ENCODE data around the gene PRKAG2. TPM values are rescaled to one million over a fixed set of nuclear protein-coding genes. Genes with fewer than 3 reads are reported as not detected.

Gene PRKAG2
- total RNA-seq, result 10 to 100 TPM; 23.2 to 28.4 TPM

DNA sequence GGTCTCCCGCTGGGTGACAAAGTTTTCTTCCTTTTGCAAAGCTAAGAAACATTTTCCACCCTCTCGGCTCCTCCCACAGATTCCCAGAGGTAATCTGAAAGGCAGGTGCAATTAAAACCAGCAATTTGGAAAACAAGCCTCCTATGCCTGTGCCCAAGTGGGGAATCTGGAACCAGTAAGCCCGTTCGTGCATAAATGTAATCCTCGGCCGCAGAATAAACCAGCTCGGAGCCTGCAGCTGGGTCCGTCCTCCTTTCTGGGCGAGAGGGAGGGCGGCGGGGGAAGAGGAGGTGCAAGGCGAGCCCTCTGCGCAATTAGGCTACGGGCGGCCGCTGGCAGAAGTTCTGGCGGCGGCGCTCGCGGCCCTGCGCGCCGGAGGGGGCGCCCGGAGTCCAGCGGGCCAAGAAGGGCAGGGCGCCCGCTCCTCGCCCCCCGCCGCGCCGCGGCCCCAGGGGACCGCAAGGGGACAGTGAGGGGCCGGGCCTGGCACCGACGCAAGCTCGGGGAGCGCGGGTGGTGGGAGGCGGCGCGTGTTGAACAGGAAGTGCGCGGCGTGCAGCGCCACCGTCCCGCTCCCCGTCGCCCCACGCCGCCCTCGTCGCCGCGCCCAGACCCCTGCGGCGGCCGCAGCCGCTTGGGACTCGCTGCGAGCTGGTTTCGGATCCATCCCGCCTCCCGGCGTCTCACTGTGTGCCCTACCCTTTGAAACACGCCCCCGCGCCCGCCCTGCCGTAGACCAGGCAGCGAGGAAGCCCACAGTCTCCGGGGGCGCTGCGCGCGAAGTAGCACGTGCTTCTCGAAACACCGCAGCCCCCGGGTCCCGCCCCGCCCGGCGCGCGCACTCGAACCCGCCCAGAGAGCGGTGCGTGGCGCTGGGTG is at the start of gene PRKAG2:
TSS of gene PRKAG2 (minus strand) at position 217 of the 879 bp plus-strand sequence. CDS start 495 bp downstream, outside the sequence.
- H3K27ac Mint-ChIP-seq, result peak within 1 kb of the TSS; percentile 33
- no peaks in the 10 kb centered on the region for H3K36me3 Mint-ChIP-seq (ENCODE audit: insufficient read depth in 2 of 2)
- no peaks in the 10 kb centered on the region for H3K27me3 Mint-ChIP-seq (ENCODE audit: low read depth)

DNA sequence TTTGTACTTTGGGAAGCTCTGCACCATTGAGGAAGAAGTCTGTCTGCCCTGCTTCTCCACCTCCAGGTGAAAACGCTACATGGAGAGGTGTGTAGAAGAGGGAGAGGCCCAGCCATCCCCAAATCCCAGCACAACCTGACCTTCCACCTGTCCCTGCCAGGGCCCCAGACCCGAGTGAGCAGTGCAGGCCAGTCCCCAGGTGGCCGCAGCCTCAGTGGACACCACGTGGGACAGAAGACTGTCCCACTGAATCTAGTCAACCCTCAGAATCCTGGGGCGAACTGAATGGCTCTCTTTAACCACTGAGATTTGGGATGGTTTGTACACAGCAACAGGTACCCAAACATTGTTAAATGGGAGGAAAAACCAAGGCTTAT is 49.4 kb upstream of the PRKAG2 start:
- DNase-seq (no peak), ATAC-seq (replicated peaks in 1 of 2) (no peak)
- peaks cover 15% of the 10 kb centered on the region for H3K4me1 Mint-ChIP-seq (ENCODE audit: low read depth)
- H3K27ac Mint-ChIP-seq, result peak overlapping the region; percentile 16
- peak overlapping the region; percentile 9 to 28 for H3K4me3 Mint-ChIP-seq
- no peaks in the 10 kb centered on the region for H3K9me3 Mint-ChIP-seq
- peaks cover 9% of the 10 kb centered on the region for H3K27me3 Mint-ChIP-seq (ENCODE audit: low read depth)
- no peaks in the 10 kb centered on the region for H3K36me3 Mint-ChIP-seq (ENCODE audit: insufficient read depth in 2 of 2)

More for the DNA sequence above, at the start of gene PRKAG2:
- no peaks in the 10 kb centered on the region for H3K9me3 Mint-ChIP-seq
- peak within 1 kb of the TSS; percentile 94 to 98 for H3K4me3 Mint-ChIP-seq
- ATAC-seq (replicated peaks in 1 of 2) (peak; percentile 62 to 63), DNase-seq (peak; percentile 74 to 77)
- peaks cover 21% of the 10 kb centered on the region for H3K4me1 Mint-ChIP-seq (ENCODE audit: low read depth)

DNA sequence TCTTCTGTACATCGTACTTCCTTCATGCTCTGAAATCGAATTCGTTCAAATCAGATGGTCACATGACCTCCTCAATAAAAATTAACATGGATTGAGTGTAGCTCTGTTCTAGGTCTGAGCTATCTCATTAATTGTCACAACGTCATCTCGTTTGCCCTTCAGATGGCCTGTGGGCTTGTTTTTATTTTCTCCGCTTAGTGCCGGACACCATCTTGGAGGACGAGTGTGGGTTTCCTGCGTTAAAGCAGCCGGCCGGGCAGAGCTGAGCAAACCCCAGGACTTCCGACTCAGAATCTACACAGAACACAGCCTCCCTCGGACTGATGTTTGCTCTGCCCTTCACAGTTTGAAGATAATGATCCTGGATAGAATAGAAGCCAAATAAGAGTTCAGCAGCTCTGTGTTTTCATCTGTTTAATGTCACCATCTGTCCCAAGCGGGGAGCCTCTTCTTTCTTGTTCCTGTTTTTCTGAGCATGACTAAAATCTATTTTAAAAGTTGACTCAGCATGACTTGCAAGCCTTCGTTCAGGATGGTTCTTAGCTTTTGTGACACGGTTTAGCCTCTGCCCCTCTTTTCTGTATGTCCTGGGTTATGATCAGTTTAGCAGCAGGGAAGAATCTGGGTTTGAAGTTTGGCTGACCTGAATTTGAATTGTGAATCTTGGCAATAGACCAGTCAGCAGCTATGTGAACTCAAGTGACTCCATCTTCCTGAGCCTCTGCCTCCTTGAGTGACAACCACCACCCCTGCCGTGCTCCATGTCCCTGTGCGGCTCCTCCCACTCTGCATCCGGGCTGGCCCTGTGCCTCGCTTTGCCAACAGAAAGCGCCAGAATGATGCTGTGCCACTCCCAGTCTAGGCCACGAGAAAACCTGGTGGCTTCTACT is 48.8 kb upstream of the PRKAG2 start:
- peak; percentile 63 to 86 for ATAC-seq (replicated peaks in 1 of 2)
- H3K9me3 Mint-ChIP-seq, result no peaks in the 10 kb centered on the region
- H3K27ac Mint-ChIP-seq, result peak overlapping the region; percentile 16
- H3K27me3 Mint-ChIP-seq (ENCODE audit: low read depth), result peaks cover 11% of the 10 kb centered on the region
- no peaks in the 10 kb centered on the region for H3K36me3 Mint-ChIP-seq (ENCODE audit: insufficient read depth in 2 of 2)
- H3K4me1 Mint-ChIP-seq (ENCODE audit: low read depth), result peaks cover 17% of the 10 kb centered on the region
- peak in 1 of 2 donors; percentile 20 for DNase-seq
- H3K4me3 Mint-ChIP-seq, result peak overlapping the region; percentile 28 to 55

DNA sequence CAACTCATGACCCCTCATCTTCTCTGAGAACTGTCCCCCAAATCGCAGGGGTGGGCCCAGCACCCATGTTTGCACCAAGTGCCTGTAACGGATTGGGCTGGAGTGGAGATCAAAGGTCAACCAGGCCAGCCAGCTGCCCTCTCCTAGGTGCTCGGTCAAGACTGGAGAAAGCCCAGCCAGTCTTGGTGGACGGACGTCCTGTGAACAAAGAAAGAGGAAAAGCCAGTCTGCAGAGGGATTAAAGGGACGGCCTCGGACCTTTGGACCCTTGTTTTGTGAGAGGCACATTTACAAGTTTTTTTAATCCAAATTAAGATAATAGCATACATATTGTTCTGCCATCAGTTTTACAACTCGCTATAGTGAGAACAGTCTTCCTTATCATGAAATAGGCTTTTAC is 47.6 kb upstream of the PRKAG2 start:
- no peak for DNase-seq
- no peak for ATAC-seq (replicated peaks in 1 of 2)
- H3K9me3 Mint-ChIP-seq, result no peaks in the 10 kb centered on the region
- H3K36me3 Mint-ChIP-seq (ENCODE audit: insufficient read depth in 2 of 2), result no peaks in the 10 kb centered on the region
- H3K27me3 Mint-ChIP-seq (ENCODE audit: low read depth), result peaks cover 11% of the 10 kb centered on the region
- H3K4me1 Mint-ChIP-seq (ENCODE audit: low read depth), result peaks cover 17% of the 10 kb centered on the region
- H3K4me3 Mint-ChIP-seq, result no peak overlapping the region
- no peak overlapping the region for H3K27ac Mint-ChIP-seq

DNA sequence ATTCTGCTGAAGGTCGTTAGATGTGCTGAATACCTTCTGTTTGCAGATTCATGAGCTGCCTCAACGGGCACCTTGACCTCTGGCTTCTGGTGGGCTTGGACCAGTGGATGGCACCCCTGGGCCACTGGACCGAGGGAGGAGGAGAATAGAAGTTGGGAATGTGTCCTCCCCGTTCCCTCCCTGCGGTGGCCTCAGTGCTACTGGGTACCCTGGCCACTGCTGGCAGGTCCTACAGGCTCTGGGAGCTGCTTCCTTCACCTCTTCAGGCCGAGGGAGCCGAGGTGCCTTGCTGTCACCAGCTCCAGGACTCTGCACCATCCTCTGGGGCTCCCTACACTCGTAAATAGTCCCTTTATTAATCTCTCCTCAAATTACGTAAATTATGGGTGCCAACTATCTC is 47.1 kb upstream of the PRKAG2 start:
- Mint-ChIP-seq H3K4me1 (ENCODE audit: low read depth) (peaks cover 17% of the 10 kb centered on the region), H3K9me3 (no peaks in the 10 kb centered on the region), H3K4me3 (no peak overlapping the region), H3K27me3 (ENCODE audit: low read depth) (peaks cover 11% of the 10 kb centered on the region), H3K36me3 (ENCODE audit: insufficient read depth in 2 of 2) (no peaks in the 10 kb centered on the region), H3K27ac (no peak overlapping the region)
- DNase-seq, result no peak
- ATAC-seq (replicated peaks in 1 of 2), result no peak

DNA sequence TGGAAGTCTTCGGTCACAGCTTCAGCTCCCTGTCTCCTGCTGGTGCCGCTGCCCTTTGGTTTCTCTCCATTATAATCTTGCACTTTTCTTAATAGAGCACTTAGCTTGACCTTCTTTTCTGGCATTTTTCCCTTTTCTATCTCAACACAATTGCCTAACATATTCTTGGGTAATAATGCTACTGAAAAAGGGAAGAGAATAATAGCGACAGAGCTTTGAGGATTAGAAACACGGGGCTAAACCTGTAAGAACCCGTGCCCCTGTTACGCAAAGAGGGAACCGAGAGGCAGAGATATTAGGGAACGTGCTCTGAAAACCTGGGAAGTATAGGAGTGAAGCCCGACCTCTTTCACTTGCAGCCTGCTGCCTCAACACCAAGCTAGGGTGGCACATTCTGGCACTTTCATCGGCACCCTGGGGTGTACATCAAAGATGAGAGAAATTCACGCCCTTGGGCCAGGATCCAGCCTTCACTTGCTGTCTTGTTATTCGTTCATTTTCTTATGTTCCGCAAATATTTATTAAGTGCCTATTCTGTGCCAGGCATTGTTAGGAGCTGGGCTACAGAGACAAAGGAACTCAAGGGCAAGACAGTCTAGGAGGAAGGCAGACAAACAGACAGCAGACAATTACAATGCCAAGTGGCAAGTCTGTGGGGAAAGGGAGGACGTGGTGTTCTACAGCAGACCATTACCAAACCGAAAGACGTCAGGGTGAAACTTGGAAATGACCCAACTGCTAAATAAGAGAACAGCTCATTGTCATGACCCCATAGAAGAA is 46.4 kb upstream of the PRKAG2 start:
- Mint-ChIP-seq H3K9me3 (no peaks in the 10 kb centered on the region), H3K4me3 (no peak overlapping the region), H3K27ac (no peak overlapping the region), H3K4me1 (ENCODE audit: low read depth) (peaks cover 17% of the 10 kb centered on the region), H3K27me3 (ENCODE audit: low read depth) (peaks cover 11% of the 10 kb centered on the region), H3K36me3 (ENCODE audit: insufficient read depth in 2 of 2) (no peaks in the 10 kb centered on the region)
- DNase-seq (no peak), ATAC-seq (replicated peaks in 1 of 2) (no peak)

DNA sequence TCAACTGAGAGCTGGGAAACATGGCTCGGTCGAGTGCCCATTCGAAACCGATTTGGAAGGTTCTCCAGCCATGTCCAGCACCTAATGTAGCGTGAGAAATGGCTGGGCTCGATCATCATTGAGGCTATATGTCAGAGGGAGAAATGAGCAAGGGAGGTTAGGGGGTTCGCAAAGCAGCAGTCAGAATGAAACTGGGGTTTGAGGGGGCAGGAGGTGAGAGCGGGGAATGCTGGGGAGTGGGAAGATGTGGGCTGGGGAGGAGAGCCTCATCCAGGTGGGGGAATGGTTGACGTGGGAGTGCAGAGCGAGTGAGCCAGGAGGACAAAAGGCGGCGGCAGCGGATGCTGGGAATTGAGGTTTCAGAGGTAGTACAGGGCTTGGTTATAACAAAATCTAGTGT is 44.5 kb upstream of the PRKAG2 start:
- no peaks in the 10 kb centered on the region for H3K36me3 Mint-ChIP-seq (ENCODE audit: insufficient read depth in 2 of 2)

DNA sequence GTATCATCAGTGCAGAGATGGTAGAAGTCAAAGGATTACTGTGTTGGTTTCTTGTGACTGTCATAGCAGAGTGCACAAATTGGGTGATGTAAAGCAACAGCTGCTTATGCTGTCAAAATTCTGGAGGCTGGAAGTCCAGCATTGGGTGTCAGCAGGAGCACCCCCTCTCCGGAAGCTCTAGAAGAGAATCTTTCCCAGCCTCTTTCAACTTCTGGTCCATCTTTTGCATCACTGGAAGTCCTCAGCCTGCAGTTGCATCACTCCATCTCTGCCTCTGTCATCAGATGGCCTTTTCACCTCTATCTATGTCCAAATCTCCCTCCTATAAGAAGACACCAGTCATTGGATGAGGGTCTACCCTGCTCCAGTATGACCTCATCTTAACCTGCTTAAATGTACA is 43.6 kb upstream of the PRKAG2 start:
- Mint-ChIP-seq H3K27me3 (ENCODE audit: low read depth) (peaks cover 10% of the 10 kb centered on the region), H3K27ac (no peak overlapping the region), H3K4me1 (ENCODE audit: low read depth) (peaks cover 9% of the 10 kb centered on the region), H3K36me3 (ENCODE audit: insufficient read depth in 2 of 2) (no peaks in the 10 kb centered on the region), H3K4me3 (no peak overlapping the region), H3K9me3 (no peaks in the 10 kb centered on the region)
- ATAC-seq (replicated peaks in 1 of 2) (no peak), DNase-seq (no peak)

More for the DNA sequence above, 44.5 kb upstream of the PRKAG2 start:
- ATAC-seq (replicated peaks in 1 of 2), result peak in 1 of 2 donors; percentile 17
- no peak overlapping the region for H3K27ac Mint-ChIP-seq
- H3K27me3 Mint-ChIP-seq (ENCODE audit: low read depth), result peaks cover 11% of the 10 kb centered on the region
- no peak overlapping the region for H3K4me3 Mint-ChIP-seq
- no peaks in the 10 kb centered on the region for H3K9me3 Mint-ChIP-seq
- peaks cover 17% of the 10 kb centered on the region for H3K4me1 Mint-ChIP-seq (ENCODE audit: low read depth)
- peak in 1 of 2 donors; percentile 7 for DNase-seq

DNA sequence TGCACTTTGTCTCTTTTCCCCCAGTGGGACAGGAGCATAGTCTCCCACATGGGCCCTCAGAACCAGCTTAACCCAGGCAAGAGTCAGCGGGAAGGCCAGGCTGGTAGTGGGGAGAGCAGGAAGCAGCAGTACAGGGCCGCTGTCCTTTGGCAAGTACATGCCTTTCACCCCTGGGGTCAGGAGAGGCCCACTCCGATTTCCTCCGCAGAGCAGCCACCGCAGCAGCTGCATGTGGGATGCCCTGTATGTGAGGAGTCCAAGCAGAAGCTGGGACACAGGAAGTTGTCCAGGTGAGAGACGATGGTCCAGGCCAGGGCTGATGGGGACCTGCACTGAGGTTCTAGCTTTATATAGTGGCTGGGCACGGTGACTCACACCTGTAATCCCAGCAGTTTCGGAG is 42.7 kb upstream of the PRKAG2 start:
- Mint-ChIP-seq H3K36me3 (ENCODE audit: insufficient read depth in 2 of 2) (peaks cover 2% of the 10 kb centered on the region in 2 donors), H3K27me3 (ENCODE audit: low read depth) (peaks cover 7% of the 10 kb centered on the region), H3K27ac (no peak overlapping the region), H3K4me1 (ENCODE audit: low read depth) (peaks cover 7% of the 10 kb centered on the region), H3K9me3 (no peaks in the 10 kb centered on the region), H3K4me3 (no peak overlapping the region)
- DNase-seq (no peak), ATAC-seq (replicated peaks in 1 of 2) (no peak)

DNA sequence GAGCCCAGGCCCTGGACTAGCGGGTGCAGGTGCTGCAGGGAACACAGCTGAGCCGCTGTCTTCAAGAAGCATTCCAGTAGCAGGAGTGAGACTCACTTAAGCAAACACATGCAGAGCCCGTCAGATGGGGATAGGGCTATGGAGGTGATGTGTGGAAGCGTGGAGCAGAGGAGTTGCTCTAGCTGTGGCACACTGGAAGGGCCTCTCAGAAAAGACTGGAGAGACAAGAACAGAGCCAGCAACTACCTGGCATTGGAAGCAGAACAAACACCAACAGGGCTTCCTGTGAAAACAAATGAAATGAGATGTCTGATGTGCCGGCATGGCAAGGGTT is 41.6 kb upstream of the PRKAG2 start:
- H3K4me3 Mint-ChIP-seq, result no peak overlapping the region

DNA sequence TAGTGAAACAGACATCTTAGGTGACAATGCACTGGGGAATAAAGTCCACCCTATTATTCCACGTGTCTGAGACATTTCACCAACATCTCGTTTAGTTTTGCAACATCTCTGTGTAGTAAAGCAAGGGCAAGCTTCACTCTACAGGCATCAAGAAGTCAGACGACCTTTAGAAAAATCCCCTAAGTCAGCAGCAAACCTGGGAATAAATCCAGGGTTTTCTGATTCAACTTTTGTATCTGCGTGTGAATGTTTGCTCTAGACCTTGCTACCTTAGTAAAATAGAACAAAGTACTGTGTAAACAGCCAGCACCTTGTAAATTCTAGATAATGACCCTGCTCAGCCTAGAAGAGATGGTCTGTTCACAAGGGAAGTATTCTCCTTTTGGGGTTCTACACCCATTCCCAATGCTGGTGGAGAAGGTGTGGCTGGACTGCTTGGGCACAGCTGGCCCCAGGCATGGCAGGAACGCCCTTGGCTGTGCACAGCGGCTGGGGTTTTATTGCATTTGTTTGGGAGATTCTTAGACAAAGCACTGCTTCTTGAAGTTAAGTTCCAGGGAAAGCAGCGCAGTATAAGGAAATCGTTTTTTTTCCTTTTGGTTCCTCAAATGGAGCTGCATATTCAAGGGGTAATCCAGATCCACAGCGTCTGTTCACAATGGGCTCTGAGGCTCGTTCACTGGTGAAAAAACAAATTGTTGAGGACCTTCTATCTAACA is 41.0 kb upstream of the PRKAG2 start:
- Mint-ChIP-seq H3K4me1 (ENCODE audit: low read depth) (peaks cover 7% of the 10 kb centered on the region), H3K27ac (no peak overlapping the region)
- ATAC-seq (replicated peaks in 1 of 2), result no peak

More for the DNA sequence above, 41.6 kb upstream of the PRKAG2 start:
- ATAC-seq (replicated peaks in 1 of 2) (no peak), DNase-seq (no peak)
- Mint-ChIP-seq H3K27me3 (ENCODE audit: low read depth) (peaks cover 7% of the 10 kb centered on the region), H3K9me3 (peaks cover 5 to 6% of the 10 kb centered on the region in 2 donors), H3K4me1 (ENCODE audit: low read depth) (peaks cover 7% of the 10 kb centered on the region), H3K36me3 (ENCODE audit: insufficient read depth in 2 of 2) (peaks cover 4 to 8% of the 10 kb centered on the region in 2 donors), H3K27ac (no peak overlapping the region)

DNA sequence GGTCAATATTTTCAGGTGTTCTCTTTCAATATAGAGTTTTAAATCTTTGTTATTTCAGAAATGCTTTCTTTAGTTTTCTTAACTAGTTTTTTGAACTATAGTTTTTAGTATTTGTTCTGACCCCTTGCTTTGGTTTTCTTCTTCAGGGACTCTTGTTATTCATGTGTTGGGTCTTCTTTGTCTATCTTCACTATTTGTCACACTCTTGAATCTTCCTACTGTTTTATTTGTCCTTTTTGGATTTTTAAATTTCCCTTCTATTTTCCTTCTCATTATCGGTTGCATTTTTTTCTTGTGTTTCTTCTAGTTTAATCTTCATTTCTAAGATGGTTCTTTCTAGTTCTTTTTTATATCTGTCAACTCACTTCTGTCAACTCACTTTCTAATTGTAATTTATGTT is 37.1 kb upstream of the PRKAG2 start:
- Mint-ChIP-seq H3K9me3 (peaks cover 5 to 6% of the 10 kb centered on the region in 2 donors), H3K27me3 (ENCODE audit: low read depth) (no peaks in the 10 kb centered on the region), H3K27ac (no peak overlapping the region), H3K4me3 (no peak overlapping the region), H3K4me1 (ENCODE audit: low read depth) (no peaks in the 10 kb centered on the region), H3K36me3 (ENCODE audit: insufficient read depth in 2 of 2) (peaks cover 4 to 8% of the 10 kb centered on the region in 2 donors)
- no peak for ATAC-seq (replicated peaks in 1 of 2)
- DNase-seq, result no peak

More for the DNA sequence above, 41.0 kb upstream of the PRKAG2 start:
- H3K9me3 Mint-ChIP-seq, result peaks cover 5 to 6% of the 10 kb centered on the region in 2 donors
- no peak for DNase-seq
- H3K36me3 Mint-ChIP-seq (ENCODE audit: insufficient read depth in 2 of 2), result peaks cover 4 to 8% of the 10 kb centered on the region in 2 donors
- peaks cover 7% of the 10 kb centered on the region for H3K27me3 Mint-ChIP-seq (ENCODE audit: low read depth)
- no peak overlapping the region for H3K4me3 Mint-ChIP-seq
